Renal cortex interstitium (tissue), 11 donors: ENCODE data around the gene ICAM5. TPM values are rescaled to one million over a fixed set of nuclear protein-coding genes. Genes with fewer than 3 reads are reported as not detected.
"Not testable (repeated sequence)": the region's sequence is repeated elsewhere in the genome, so short reads cannot be mapped to it uniquely, and the experiment has no call there.

ENCODE experiments used
- DNase-seq, 11 donors: peaks; one replicate each; pipeline ENCODE4 v3.0.0-alpha.2; 2013; ENCODE audit warnings: low read depth in 9 of 11, low spot score in 4 of 11; ENCODE audit errors: extremely low read depth in 1 of 11
- polyA plus RNA-seq, 3 donors: library from polyadenylated mRNA; unstranded; fragments of 120-200 nt; gene quantifications; one replicate each; pipeline ENCODE4 v1.2.1, GENCODE V29; 2013; ENCODE audit not compliant: insufficient read length in 3 of 3

ICAM5 gene
- polyA plus RNA-seq, 3 donors, result 0.12 to 0.42 (median 0.24) TPM

- no peak for DNase-seq
Observed at GRCh38 chr19:10333758-10334587, 44.2 kb downstream of the ICAM5 start.

GRCh38 chr19:10334588-10335351 lies 45.0 kb downstream of the ICAM5 start:
- peak in 9 of 11 donors; percentile 56 to 89 (median 83) for DNase-seq

- no peak for DNase-seq
Observed at GRCh38 chr19:10335352-10335985, 45.7 kb downstream of the ICAM5 start.

- DNase-seq, result not testable (repeated sequence)
Observed at GRCh38 chr19:10336725-10337124, 47.0 kb downstream of the ICAM5 start.

GRCh38 chr19:10338940-10339339 lies 49.2 kb downstream of the ICAM5 start:
- no peak for DNase-seq

- DNase-seq, result no peak
Observed at GRCh38 chr19:10339380-10339960, 49.7 kb downstream of the ICAM5 start, which contains the start of gene ICAM3. Gene ICAM3, minus strand, starts transcription at chr19:10339624. Its CDS starts 10 bp downstream, at chr19:10339614.

- no peak for DNase-seq
Observed at GRCh38 chr19:10339977-10340376, 50.2 kb downstream of the ICAM5 start.

- DNase-seq, result no peak
Observed at GRCh38 chr19:10343495-10343894, 53.7 kb downstream of the ICAM5 start.

- DNase-seq, result no peak
Observed at GRCh38 chr19:10344780-10345179, 55.0 kb downstream of the ICAM5 start.

Other genes starting within 250 kb of the ICAM5 start
- 10 to 100 TPM; 24.1 to 31.0 (median 25.9) TPM for gene SHFL, start 203.6 kb upstream of the ICAM5 start, polyA plus RNA-seq
- 1 to 10 TPM; 1.4 to 2.9 (median 2.9) TPM for gene ANGPTL6, start 187.3 kb upstream of the ICAM5 start, polyA plus RNA-seq
- 10 to 100 TPM; 24.7 to 38.9 (median 34.5) TPM for gene PPAN, start 183.6 kb upstream of the ICAM5 start, polyA plus RNA-seq
- 10 to 100 TPM; 11.1 to 16.8 (median 14.6) TPM for gene P2RY11, start 178.3 kb upstream of the ICAM5 start, polyA plus RNA-seq
- gene EIF3G, start 170.1 kb upstream of the ICAM5 start, polyA plus RNA-seq, result 100 to 1,000 TPM; 194 to 214 (median 205) TPM
- 100 to 1,000 TPM; 103 to 131 (median 113) TPM for gene DNMT1, start 95.0 kb upstream of the ICAM5 start, polyA plus RNA-seq
- gene S1PR2, start 58.6 kb upstream of the ICAM5 start, polyA plus RNA-seq, result 10 to 100 TPM; 10.2 to 13.0 (median 12.2) TPM
- gene MRPL4, start 37.7 kb upstream of the ICAM5 start, polyA plus RNA-seq, result 10 to 100 TPM; 32.0 to 51.4 (median 50.5) TPM
- gene ICAM1, start 18.8 kb upstream of the ICAM5 start, polyA plus RNA-seq, result 1 to 10 TPM; 5.3 to 6.7 (median 6.7) TPM
- under 1 TPM; 0.22 to 0.44 (median 0.24) TPM for gene ICAM4, start 3.0 kb upstream of the ICAM5 start, polyA plus RNA-seq
- gene ZGLP1, start 19.9 kb downstream of the ICAM5 start, polyA plus RNA-seq, result 1 to 10 TPM; 5.6 to 9.7 (median 6.3) TPM
- gene FDX2, start 26.1 kb downstream of the ICAM5 start, polyA plus RNA-seq, result 10 to 100 TPM; 14.5 to 23.3 (median 20.6) TPM
- 10 to 100 TPM; 21.0 to 38.9 (median 37.3) TPM for gene RAVER1, start 43.6 kb downstream of the ICAM5 start, polyA plus RNA-seq
- 10 to 100 TPM in 1 of 3 donors, 1 to 10 TPM in 2; 8.2 to 10.4 (median 10.0) TPM for gene ICAM3, start 49.7 kb downstream of the ICAM5 start, polyA plus RNA-seq
- gene TYK2, start 90.6 kb downstream of the ICAM5 start, polyA plus RNA-seq, result 100 to 1,000 TPM; 101 to 151 (median 123) TPM
- 100 to 1,000 TPM; 132 to 185 (median 178) TPM for gene CDC37, start 113.6 kb downstream of the ICAM5 start, polyA plus RNA-seq
- gene PDE4A, start 130.6 kb downstream of the ICAM5 start, polyA plus RNA-seq, result 1 to 10 TPM; 1.9 to 5.1 (median 2.1) TPM
- 10 to 100 TPM; 56.6 to 89.6 (median 75.2) TPM for gene KEAP1, start 213.4 kb downstream of the ICAM5 start, polyA plus RNA-seq
- gene S1PR5, start 227.5 kb downstream of the ICAM5 start, polyA plus RNA-seq, result 1 to 10 TPM in 2 of 3 donors, under 1 TPM in 1; 0.78 to 1.5 (median 1.2) TPM